ENCODE measurements around the gene PLCB4.

DNA sequence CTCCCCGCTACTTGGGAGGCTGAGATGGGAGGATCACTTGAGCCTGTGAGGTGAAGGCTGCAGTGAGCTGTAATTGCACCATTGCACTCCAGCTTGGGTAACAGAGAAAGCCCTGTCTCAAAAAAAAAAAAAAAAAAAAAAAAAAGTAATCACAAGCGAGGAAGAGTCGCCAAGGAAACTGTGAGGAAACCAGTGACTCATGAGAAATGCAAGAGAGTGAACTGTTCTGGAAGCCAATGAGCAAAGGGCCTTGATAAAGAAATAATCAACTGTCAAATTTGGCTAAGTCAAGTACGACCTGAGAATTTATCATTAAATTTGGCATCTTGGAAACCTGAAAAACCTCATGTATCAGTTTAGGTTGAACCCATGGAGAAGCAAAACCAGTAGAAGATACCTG is 429.4 kb downstream of the PLCB4 start:
- TF ChIP-seq POLR2A (IDR thresholded peaks at IDR 0.05) = no peak
- TF ChIP-seq, protein P1, sequence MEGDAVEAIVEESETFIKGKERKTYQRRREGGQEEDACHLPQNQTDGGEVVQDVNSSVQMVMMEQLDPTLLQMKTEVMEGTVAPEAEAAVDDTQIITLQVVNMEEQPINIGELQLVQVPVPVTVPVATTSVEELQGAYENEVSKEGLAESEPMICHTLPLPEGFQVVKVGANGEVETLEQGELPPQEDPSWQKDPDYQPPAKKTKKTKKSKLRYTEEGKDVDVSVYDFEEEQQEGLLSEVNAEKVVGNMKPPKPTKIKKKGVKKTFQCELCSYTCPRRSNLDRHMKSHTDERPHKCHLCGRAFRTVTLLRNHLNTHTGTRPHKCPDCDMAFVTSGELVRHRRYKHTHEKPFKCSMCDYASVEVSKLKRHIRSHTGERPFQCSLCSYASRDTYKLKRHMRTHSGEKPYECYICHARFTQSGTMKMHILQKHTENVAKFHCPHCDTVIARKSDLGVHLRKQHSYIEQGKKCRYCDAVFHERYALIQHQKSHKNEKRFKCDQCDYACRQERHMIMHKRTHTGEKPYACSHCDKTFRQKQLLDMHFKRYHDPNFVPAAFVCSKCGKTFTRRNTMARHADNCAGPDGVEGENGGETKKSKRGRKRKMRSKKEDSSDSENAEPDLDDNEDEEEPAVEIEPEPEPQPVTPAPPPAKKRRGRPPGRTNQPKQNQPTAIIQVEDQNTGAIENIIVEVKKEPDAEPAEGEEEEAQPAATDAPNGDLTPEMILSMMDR (IDR thresholded peaks at IDR 0.05) = no peak
